Mammary epithelial cell (primary cell): ENCODE measurements around the gene SOCS7.

ENCODE experiments used
- CTCF ChIP-seq, 2 donors: IDR thresholded peaks in 1 of 2; conservative IDR thresholded peaks in 1 of 2; 2 replicates each; pipeline ENCODE4 v1.5.1; 2011 to 2012; ENCODE audit warnings: inconsistent platforms in 2 of 2, low read length in 2 of 2, mild to moderate bottlenecking in 2 of 2, control low read depth in 1 of 2, low read depth in 1 of 2; ENCODE audit not compliant: insufficient read depth in 1 of 2; ENCODE audit errors: extremely low read depth in 1 of 2
- EZH2 ChIP-seq: IDR thresholded peaks from 2 replicates; pipeline ENCODE4 v1.6.1; 2012; ENCODE audit warnings: low read length, inconsistent platforms, borderline replicate concordance

GRCh38 chr17:38426441-38426840 lies 74.8 kb downstream of the SOCS7 start:
- TF ChIP-seq CTCF (conservative IDR thresholded peaks at IDR 0.05 in 1 of 2, IDR thresholded peaks at IDR 0.05 in 1 of 2; ENCODE audit: extremely low read depth in 1 of 2, insufficient read depth in 1 of 2, low read depth in 1 of 2, low read length in 2 of 2) (no peak), EZH2 (no peak)
